ENCODE results near the gene MBD3. TPM values are rescaled to one million over a fixed set of nuclear protein-coding genes. Genes with fewer than 3 reads are reported as not detected.
A peak's percentile ranks its signal among the peaks of the same experiment; 100 is the strongest.

Gene MBD3
- total and polyA plus RNA-seq, 2 of the 4 experiments (the other 2 are of a cell fraction): 42.5 to 66.3 TPM

- no peak for DNase-seq
- Histone ChIP-seq H3K9me3 (ENCODE audit: control insufficient read depth, insufficient read depth, low read length) (no peaks in the 10 kb centered on the region), H2BK15ac (ENCODE audit: low read depth, low read length) (no peak overlapping the region), H2AK9ac (replicated peaks; ENCODE audit: low read depth, low read length, poor library complexity) (peak overlapping the region; percentile 42), H2AFZ (replicated peaks; ENCODE audit: low read length, poor library complexity) (no peak overlapping the region), H2BK20ac (ENCODE audit: low read depth, low read length) (no peak overlapping the region), H4K20me1 (ENCODE audit: insufficient read depth, low read length) (peaks cover 7% of the 10 kb centered on the region), H3K4me2 (ENCODE audit: low read depth, low read length) (no peak overlapping the region), H4K8ac (ENCODE audit: low read depth in 2 of 2, low read length in 2 of 2) (no peak overlapping the region), H3K79me1 (ENCODE audit: low read depth in 1 of 2, low read length in 2 of 2) (peaks cover 0 to 9% of the 10 kb centered on the region in 2 experiments; a peak in 2 of 4 replicates), H3K4ac (ENCODE audit: low read depth, low read length) (no peak overlapping the region), H4K91ac (ENCODE audit: insufficient read depth, low read depth, low read length) (no peak overlapping the region), H3K27ac (ENCODE audit: insufficient read depth, low read length) (no peak overlapping the region), H2BK5ac (ENCODE audit: low read depth, low read length, poor library complexity, severe bottlenecking) (no peak overlapping the region), H3K56ac (ENCODE audit: extremely low read depth, insufficient read depth, low read length) (no peak overlapping the region), H3K9me1 (ENCODE audit: insufficient read depth, low read length) (no peaks in the 10 kb centered on the region), H3K9ac (ENCODE audit: low read depth, low read length) (no peak overlapping the region), H2BK120ac (ENCODE audit: low read depth, low read length) (no peak overlapping the region), H3K4me1 (ENCODE audit: control insufficient read depth, insufficient read depth, low read length) (0 out of 2 replicates have a peak, but pooled peaks cover 2% of the 10 kb centered on the region), H3K14ac (replicated peaks; ENCODE audit: low read depth, low read length) (no peak overlapping the region), H3K36me3 (ENCODE audit: control insufficient read depth, insufficient read depth, low read length) (peaks cover 44% of the 10 kb centered on the region), H3K4me3 (ENCODE audit: insufficient read depth, low read depth, low read length) (no peak overlapping the region), H3K27me3 (ENCODE audit: control insufficient read depth, insufficient read depth, low read length) (no peaks in the 10 kb centered on the region), H4K5ac (ENCODE audit: low read depth, low read length) (no peak overlapping the region), H2AK5ac (ENCODE audit: low read depth, low read length) (no peak overlapping the region), H3K18ac (ENCODE audit: low read depth, low read length) (no peak overlapping the region), H3K23ac (ENCODE audit: low read depth, low read length) (no peak overlapping the region)
- dilution Hi-C loops (cut with HindIII; ENCODE audit: low sequenced_read_pairs, unreplicated experiment): no loop called here
- ATAC-seq (ENCODE audit: low read depth): no peak
- 85% methylated on average over 8 of the region's 16 CpGs; no CpG with 5 or more reads in 1 of the 2 experiments for WGBS, 2 experiments (ENCODE audit: extremely low coverage in 2 of 2, insufficient read length in 1 of 2)
- intact Hi-C loops (cut with micrococcal nuclease): loop anchor here (10.0 kb wide), 1 partner anchor 185 kb away; no protein-coding TSS in a partner anchor
- in situ Hi-C loops (cut with MboI; ENCODE audit: low sequenced_read_pairs): no loop called here
- POLR2A ChIA-PET (ENCODE audit: unreplicated experiment): no interaction called here
- no TSS peak for BruUV-seq (replicated peaks)
- TF ChIP-seq CEBPB (IDR thresholded peaks at IDR 0.05; ENCODE audit: low read depth, low read length): no peak
- CTCF ChIA-PET: no interaction called here
Observed at GRCh38 chr19:1609680-1610474, 17.2 kb upstream of the MBD3 start.
